HEK293 (cell line): ENCODE results near the gene MESD.

Experiments
- CTCF ChIA-PET: fragments of 350-600 bp; formaldehyde crosslinking; extraction: SDS; loops from one replicate; lab custom pipeline; 2021; ENCODE audit warnings: antibody characterized with exemption; lab: Yijun Ruan, JAX
- POLR2A ChIA-PET: fragments of 300-600 bp; formaldehyde crosslinking; extraction: SDS; loops from one replicate; lab custom pipeline; 2020; ENCODE audit warnings: antibody characterized with exemption, inconsistent platforms; lab: Yijun Ruan, JAX
- H3K27ac ChIP-seq: fragments of 200-500 bp; sonication (Bioruptor generic); 2 replicates; pipeline ENCODE4 v1.5.1; 2014; ENCODE audit warnings: low read depth, low read length, control low read depth, inconsistent platforms; ENCODE audit errors: extremely low read depth
- H3K36me3 ChIP-seq, 2 experiments: fragments of 200-500 bp in 1 of 2; sonication (Bioruptor generic) in 1 of 2; 1 replicate in 1 of 2; 2 replicates in 1 of 2; pipeline ENCODE4 v1.5.1; 2014 to 2017; ENCODE audit warnings: inconsistent platforms in 2 of 2, low read length in 2 of 2; ENCODE audit not compliant: control insufficient read depth in 2 of 2, insufficient read depth in 1 of 2
- H3K4me1 ChIP-seq: fragments of 200-500 bp; sonication (Bioruptor generic); 2 replicates; pipeline ENCODE4 v1.5.1; 2014; ENCODE audit warnings: mild to moderate bottlenecking, low read length, inconsistent platforms; ENCODE audit not compliant: control insufficient read depth, insufficient read depth
- H3K4me3 ChIP-seq: 2 replicates; pipeline ENCODE4 v1.5.1; 2011; ENCODE audit warnings: low read depth, mild to moderate bottlenecking, control low read depth, low read length, moderate library complexity
- H3K9me3 ChIP-seq: fragments of 200-500 bp; sonication (Bioruptor generic); 2 replicates; pipeline ENCODE4 v1.5.1; 2014; ENCODE audit warnings: low read depth, low read length, inconsistent platforms; ENCODE audit not compliant: control insufficient read depth, insufficient read depth
- EGR2 ChIP-seq: fragments of 450-650 bp; formaldehyde crosslinking; IDR thresholded peaks from 2 replicates; pipeline ENCODE4 v1.5.1; 2016; ENCODE audit warnings: low read depth, missing biosample characterization, missing genetic modification characterization
- ELK4 ChIP-seq: IDR thresholded peaks from 2 replicates; pipeline ENCODE4 v1.6.1; 2011; ENCODE audit warnings: mild to moderate bottlenecking, low read depth, low read length, borderline replicate concordance
- KLF1 ChIP-seq: fragments of 450-650 bp; formaldehyde crosslinking; IDR thresholded peaks from 2 replicates; pipeline ENCODE4 v1.5.1; 2016; ENCODE audit warnings: missing biosample characterization, missing genetic modification characterization
- KLF10 ChIP-seq: fragments of 450-650 bp; IDR thresholded peaks from 2 replicates; pipeline ENCODE4 v1.5.1; 2018; ENCODE audit warnings: missing biosample characterization, mild to moderate bottlenecking, missing genetic modification characterization
- OSR2 ChIP-seq: fragments of 450-650 bp; formaldehyde crosslinking; IDR thresholded peaks from 2 replicates; pipeline ENCODE4 v1.5.1; 2016; ENCODE audit warnings: missing biosample characterization, missing genetic modification characterization
- OVOL3 ChIP-seq: fragments of 450-650 bp; formaldehyde crosslinking; IDR thresholded peaks from 2 replicates; pipeline ENCODE4 v1.5.1; 2016; ENCODE audit warnings: missing biosample characterization, missing genetic modification characterization
- PRDM2 ChIP-seq: fragments of 450-650 bp; formaldehyde crosslinking; IDR thresholded peaks from 2 replicates; pipeline ENCODE4 v1.5.1; 2016; ENCODE audit warnings: missing biosample characterization, missing genetic modification characterization, borderline replicate concordance
- SCRT2 ChIP-seq: fragments of 450-650 bp; formaldehyde crosslinking; IDR thresholded peaks from 2 replicates; pipeline ENCODE4 v1.5.1; 2016; ENCODE audit warnings: missing biosample characterization, missing genetic modification characterization
- ZBTB26 ChIP-seq: fragments of 450-650 bp; formaldehyde crosslinking; optimal IDR thresholded peaks from 2 replicates; pipeline ENCODE3; 2016; ENCODE audit warnings: missing biosample characterization, mild to moderate bottlenecking, missing genetic modification characterization
- ZFP41 ChIP-seq: fragments of 450-650 bp; formaldehyde crosslinking; IDR thresholded peaks from 2 replicates; pipeline ENCODE4 v1.5.1; 2016; ENCODE audit warnings: missing biosample characterization, missing genetic modification characterization, borderline replicate concordance
- ZFP69B ChIP-seq: fragments of 450-650 bp; formaldehyde crosslinking; IDR thresholded peaks from 2 replicates; pipeline ENCODE4 v1.5.1; 2016; ENCODE audit warnings: missing biosample characterization, missing genetic modification characterization
- ZNF140 ChIP-seq: fragments of 450-650 bp; formaldehyde crosslinking; IDR thresholded peaks from 2 replicates; pipeline ENCODE4 v1.5.1; 2016; ENCODE audit warnings: missing biosample characterization, missing genetic modification characterization
- ZNF19 ChIP-seq: fragments of 450-650 bp; formaldehyde crosslinking; IDR thresholded peaks from 2 replicates; pipeline ENCODE4; 2016; ENCODE audit warnings: missing biosample characterization, missing genetic modification characterization, low read depth
- ZNF354C ChIP-seq: fragments of 450-650 bp; formaldehyde crosslinking; IDR thresholded peaks from 2 replicates; pipeline ENCODE4 v1.5.1; 2016; ENCODE audit warnings: missing biosample characterization, missing genetic modification characterization, low read depth, borderline replicate concordance
- ZNF48 ChIP-seq: fragments of 450-650 bp; formaldehyde crosslinking; IDR thresholded peaks from 2 replicates; pipeline ENCODE4 v1.5.1; 2016; ENCODE audit warnings: missing biosample characterization, missing genetic modification characterization
- ZNF530 ChIP-seq: fragments of 450-650 bp; formaldehyde crosslinking; IDR thresholded peaks from 2 replicates; pipeline ENCODE4 v1.5.1; 2016; ENCODE audit warnings: low read depth, missing biosample characterization, missing genetic modification characterization
- ZNF626 ChIP-seq: fragments of 450-650 bp; sonication (Bioruptor Pico); formaldehyde crosslinking; IDR thresholded peaks from 2 replicates; pipeline ENCODE4 v1.5.1; 2018; ENCODE audit warnings: missing biosample characterization, missing genetic modification characterization, inconsistent platforms
- ZNF639 ChIP-seq: fragments of 450-650 bp; formaldehyde crosslinking; IDR thresholded peaks from 2 replicates; pipeline ENCODE4 v1.5.1; 2016; ENCODE audit warnings: missing biosample characterization, missing genetic modification characterization
- ZNF785 ChIP-seq: fragments of 450-650 bp; formaldehyde crosslinking; IDR thresholded peaks from 2 replicates; pipeline ENCODE4 v1.5.1; 2016; ENCODE audit warnings: missing biosample characterization, missing genetic modification characterization
- ZNF792 ChIP-seq: fragments of 450-650 bp; formaldehyde crosslinking; IDR thresholded peaks from 2 replicates; pipeline ENCODE4 v1.5.1; 2016; ENCODE audit warnings: missing biosample characterization, missing genetic modification characterization
- ZNF830 ChIP-seq: fragments of 450-650 bp; IDR thresholded peaks from 2 replicates; pipeline ENCODE4 v1.5.0; 2018; ENCODE audit warnings: missing biosample characterization, missing genetic modification characterization, low read depth, mild to moderate bottlenecking, moderate library complexity
- ZXDB ChIP-seq: fragments of 450-650 bp; formaldehyde crosslinking; IDR thresholded peaks from 2 replicates; pipeline ENCODE4 v1.5.1; 2016; ENCODE audit warnings: missing biosample characterization, missing genetic modification characterization

Gene MESD

GRCh38 chr15:81006124-81006523 is 16.5 kb upstream of the MESD start (continued):
- TF ChIP-seq PRDM2 (no peak), ZNF830 (tag by site-specific recombination) (no peak), ZNF48 (no peak), EGR2 (tag by site-specific recombination) (no peak), ZNF140 (tag by site-specific recombination) (no peak), ZNF626 (tag by site-specific recombination) (no peak), OVOL3 (tag by site-specific recombination) (no peak)

GRCh38 chr15:81003097-81003350 is 13.4 kb upstream of the MESD start:
- no peak overlapping the region for H3K27ac ChIP-seq
- ChIA-PET POLR2A (no interaction called here), CTCF (no interaction called here)
- H3K9me3 ChIP-seq, result no peaks in the 10 kb centered on the region
- H3K4me3 ChIP-seq, result no peak overlapping the region
- TF ChIP-seq KLF10 (no peak), ZNF19 (no peak), ZFP41 (tag by site-specific recombination) (no peak), ELK4 (no peak), KLF1 (tag by site-specific recombination) (no peak), ZNF354C (no peak)
- peaks cover 10% of the 10 kb centered on the region for H3K4me1 ChIP-seq
- H3K36me3 ChIP-seq, result peaks cover 3 to 9% of the 10 kb centered on the region in 2 experiments; a peak in 2 of 3 replicates

- TF ChIP-seq KLF1 (tag by site-specific recombination) (no peak), ZBTB26 (tag by site-specific recombination) (no peak), SCRT2 (tag by site-specific recombination) (no peak), ZNF792 (tag by site-specific recombination) (no peak), ZNF785 (tag by site-specific recombination) (no peak), OSR2 (tag by site-specific recombination) (no peak), ZNF639 (tag by site-specific recombination) (no peak), ZFP41 (tag by site-specific recombination) (no peak), ZFP69B (no peak), ZNF530 (no peak), ZXDB (no peak), OVOL3 (tag by site-specific recombination) (no peak)
- Histone ChIP-seq H3K4me1 (peaks cover 7% of the 10 kb centered on the region), H3K36me3 (peaks cover 3 to 9% of the 10 kb centered on the region in 2 experiments; a peak in 2 of 3 replicates), H3K4me3 (peak overlapping the region; percentile 78), H3K9me3 (no peaks in the 10 kb centered on the region), H3K27ac (peak overlapping the region; percentile 94; the same call in 1 of the 2 replicates)
- ChIA-PET CTCF (interaction anchor here (0.5 to 4.7 kb wide), 2 partner anchors 36 to 264 kb away, joined by 3 to 31 read pairs; no protein-coding TSS in a partner anchor), POLR2A (interaction anchor here (0.6 to 2.2 kb wide), 5 partner anchors 12 to 223 kb away, joined by 3 to 22 read pairs (median 3); partner anchors contain the start of gene CEMIP)
These were observed 12.9 kb upstream of the MESD start for GRCh38 chr15:81002331-81003096.
